Right lobe of liver (tissue), 6 donors: ENCODE data around the gene REPS1. TPM values are rescaled to one million over a fixed set of nuclear protein-coding genes. Genes with fewer than 3 reads are reported as not detected.
A peak's percentile ranks its signal among the peaks of the same experiment; 100 is the strongest.

Experiments
- ATAC-seq, 4 donors: fragments of 200-7000 bp; cut with Tn5 transposase; one replicate each; pipeline ENCODE4 v1.9.1; 2020; ENCODE audit warnings: mild to moderate bottlenecking in 4 of 4, moderate library complexity in 4 of 4
- DNase-seq, 3 donors: peaks; one replicate each; pipeline ENCODE4 v3.0.0-alpha.2; 2020
- H3K27ac ChIP-seq, 3 donors: fragments of 200-600 bp; one replicate each; pipeline ENCODE4 v1.8.0; 2022
- H3K27me3 ChIP-seq, 2 donors: fragments of 200-600 bp; one replicate each; pipeline ENCODE4 v1.8.0; 2022
- H3K36me3 ChIP-seq, 4 donors: fragments of 200-600 bp; sonication (generic) in 1 of 4; one replicate each; pipeline versions ENCODE4 v1.5.1 to v1.8.0; 2017 to 2022; ENCODE audit warnings: control low read depth in 1 of 4
- H3K4me1 ChIP-seq, 4 donors: fragments of 200-600 bp; sonication (generic) in 1 of 4; one replicate each; pipeline versions ENCODE4 v1.5.1 to v1.8.0; 2017 to 2022; ENCODE audit warnings: control low read depth in 1 of 4
- H3K4me3 ChIP-seq, 3 donors: fragments of 200-600 bp; one replicate each; pipeline ENCODE4 v1.8.0; 2022
- H3K9me3 ChIP-seq, 4 donors: fragments of 200-600 bp; sonication (generic) in 1 of 4; one replicate each; pipeline versions ENCODE4 v1.5.1 to v1.8.0; 2017 to 2022; ENCODE audit warnings: control low read depth in 1 of 4
- POLR2A ChIP-seq: fragments of 450-650 bp; IDR thresholded peaks from one replicate; pipeline ENCODE4 v1.6.1; 2017; ENCODE audit warnings: antibody characterized with exemption, mild to moderate bottlenecking
- WGBS: methylation state at CpG from one replicate; pipeline ENCODE4 v1.1.6; 2018; ENCODE audit warnings: low coverage, low lambda C conversion rate; ENCODE audit not compliant: insufficient coverage; ENCODE audit errors: missing lambda C conversion rate; 5-methylcytosine and 5-hydroxymethylcytosine counted together
- intact Hi-C, 2 donors: fragments of 100-400 bp; cut with DNase I; formaldehyde crosslinking; loops; one replicate each; pipeline versions ENCODE4 v1.11.2 to v1.14.1; 2022
- total RNA-seq, 6 experiments: library from RNA; depleted of rRNA in 2 of 6; stranded (reverse); fragments of >200 nt in 2 of 6; fragmentation: NEBNext Ultra II Directional in 3 of 6; extraction: Animal tissue kit (Norgen Biotek cat#: 25700) in 3 of 6; gene quantifications; one replicate each; pipeline versions ENCODE4 v1.1.0 to v1.2.4, GENCODE V29; 2016 to 2023
- TF ChIP-seq, protein P1 (sequence below), 4 donors: fragments of 200-600 bp in 3 of 4; fragments of 450-650 bp in 1 of 4; IDR thresholded peaks; one replicate each; pipeline versions ENCODE4 v1.5.1 to v1.8.0; 2016 to 2022; ENCODE audit warnings: antibody characterized with exemption in 4 of 4, mild to moderate bottlenecking in 2 of 4
- donor health status: DM: no; HTN: yes; CAD: no.
- donor health status: DM: no; HTN: no; CAD: no.
- donor health status: DM: no; HTN: no; CAD: no.
- donor health status: DM: no; HTN: yes; CAD: no.
- donor health status: DM: no; HTN: yes; CAD: no.

The REPS1 gene
- total RNA-seq, 6 experiments from 2014 or later = 17.0 to 68.0 (median 34.0) TPM

- TF ChIP-seq, protein P1, sequence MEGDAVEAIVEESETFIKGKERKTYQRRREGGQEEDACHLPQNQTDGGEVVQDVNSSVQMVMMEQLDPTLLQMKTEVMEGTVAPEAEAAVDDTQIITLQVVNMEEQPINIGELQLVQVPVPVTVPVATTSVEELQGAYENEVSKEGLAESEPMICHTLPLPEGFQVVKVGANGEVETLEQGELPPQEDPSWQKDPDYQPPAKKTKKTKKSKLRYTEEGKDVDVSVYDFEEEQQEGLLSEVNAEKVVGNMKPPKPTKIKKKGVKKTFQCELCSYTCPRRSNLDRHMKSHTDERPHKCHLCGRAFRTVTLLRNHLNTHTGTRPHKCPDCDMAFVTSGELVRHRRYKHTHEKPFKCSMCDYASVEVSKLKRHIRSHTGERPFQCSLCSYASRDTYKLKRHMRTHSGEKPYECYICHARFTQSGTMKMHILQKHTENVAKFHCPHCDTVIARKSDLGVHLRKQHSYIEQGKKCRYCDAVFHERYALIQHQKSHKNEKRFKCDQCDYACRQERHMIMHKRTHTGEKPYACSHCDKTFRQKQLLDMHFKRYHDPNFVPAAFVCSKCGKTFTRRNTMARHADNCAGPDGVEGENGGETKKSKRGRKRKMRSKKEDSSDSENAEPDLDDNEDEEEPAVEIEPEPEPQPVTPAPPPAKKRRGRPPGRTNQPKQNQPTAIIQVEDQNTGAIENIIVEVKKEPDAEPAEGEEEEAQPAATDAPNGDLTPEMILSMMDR (IDR thresholded peaks at IDR 0.05) = no peak
- TF ChIP-seq POLR2A = no peak
- DNase-seq (no peak), ATAC-seq (no peak)
- Histone ChIP-seq H3K36me3 (no peaks in the 10 kb centered on the region), H3K9me3 (no peaks in the 10 kb centered on the region), H3K4me1 (peaks cover 0 to 58% (median 16%) of the 10 kb centered on the region in 4 donors), H3K4me3 (peak overlapping the region; percentile 81 to 85 (median 83)), H3K27ac (peak overlapping the region in 2 of 3 donors; percentile 89 to 94), H3K27me3 (no peaks in the 10 kb centered on the region)
- 3% methylated on average over 3 of the region's 3 CpGs for WGBS
- intact Hi-C loops = loop anchor here (5.0 to 10.0 kb wide), 2 partner anchors 41 to 48 kb away; partner anchors contain the start of gene ABRACL (in 1 of the 2)
Observed at GRCh38 chr6:138986578-138986977, 1.5 kb downstream of the REPS1 start.

- 59% methylated on average over 2 of the region's 2 CpGs for WGBS
- intact Hi-C loops = loop anchor here in 1 of 2 donors (10.0 kb wide), 1 partner anchor 53 kb away; no protein-coding TSS in a partner anchor
- ATAC-seq (no peak), DNase-seq (no peak)
- Histone ChIP-seq H3K4me1 (peaks cover 0 to 39% (median 9%) of the 10 kb centered on the region in 4 donors), H3K9me3 (no peaks in the 10 kb centered on the region), H3K4me3 (no peak overlapping the region), H3K27me3 (no peaks in the 10 kb centered on the region), H3K27ac (no peak overlapping the region), H3K36me3 (no peaks in the 10 kb centered on the region)
- TF ChIP-seq, protein P1 (IDR thresholded peaks at IDR 0.05) = no peak
- no peak for TF ChIP-seq POLR2A
Observed at GRCh38 chr6:138981416-138981815, 6.6 kb downstream of the REPS1 start.

DNA sequence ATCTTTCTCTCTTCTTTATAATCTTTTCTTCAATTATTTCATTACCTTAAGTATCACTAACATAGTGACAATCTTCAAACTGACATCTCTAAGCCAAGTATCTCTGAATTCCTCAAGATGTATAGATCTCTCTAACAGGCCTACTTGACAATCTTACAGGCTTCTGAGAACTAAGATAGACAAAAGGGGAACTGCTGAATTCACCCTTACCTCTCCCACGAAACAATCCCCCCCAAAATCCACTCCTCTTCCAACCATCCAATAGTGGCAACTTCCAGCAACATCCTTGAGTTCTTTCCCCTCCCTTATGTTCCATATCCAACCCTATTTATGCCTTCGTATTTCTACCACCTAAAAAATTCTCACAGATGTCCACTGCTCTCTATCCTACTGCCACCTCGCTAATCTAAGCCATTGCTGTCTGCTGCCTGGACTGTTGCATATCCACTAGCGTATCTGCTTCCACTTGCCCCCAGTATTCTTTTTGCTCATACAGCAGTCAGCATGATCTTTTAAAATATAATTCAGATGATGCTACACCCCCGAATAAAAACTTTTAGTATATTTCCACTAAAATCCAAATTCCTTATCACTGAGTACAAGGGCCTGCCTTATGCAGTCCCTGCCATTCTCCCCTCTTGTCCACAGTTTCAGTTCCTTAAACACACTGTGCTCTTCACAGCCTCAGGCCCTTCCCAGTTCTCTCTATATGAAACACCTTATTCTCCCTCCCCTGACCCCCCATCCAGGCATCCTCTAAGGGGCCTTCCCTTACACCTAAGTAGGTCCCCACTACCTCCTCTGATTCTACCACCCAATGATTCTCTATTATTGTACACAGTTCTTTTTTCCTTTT lies 8.0 kb downstream of the REPS1 start:
- peak in 2 of 4 donors; percentile 43 to 44 for ATAC-seq
- TF ChIP-seq, protein P1 (IDR thresholded peaks at IDR 0.05) = no peak
- TF ChIP-seq POLR2A = no peak
- WGBS = 94% methylated on average over 5 of the region's 5 CpGs
- Histone ChIP-seq H3K27me3 (no peaks in the 10 kb centered on the region), H3K4me1 (peaks cover 0 to 26% (median 5%) of the 10 kb centered on the region in 4 donors), H3K4me3 (no peak overlapping the region), H3K9me3 (no peaks in the 10 kb centered on the region), H3K27ac (no peak overlapping the region), H3K36me3 (no peaks in the 10 kb centered on the region)
- intact Hi-C loops = loop anchor here (10.0 kb wide), 2 partner anchors 55 to 375 kb away; no protein-coding TSS in a partner anchor
- DNase-seq = no peak

DNA sequence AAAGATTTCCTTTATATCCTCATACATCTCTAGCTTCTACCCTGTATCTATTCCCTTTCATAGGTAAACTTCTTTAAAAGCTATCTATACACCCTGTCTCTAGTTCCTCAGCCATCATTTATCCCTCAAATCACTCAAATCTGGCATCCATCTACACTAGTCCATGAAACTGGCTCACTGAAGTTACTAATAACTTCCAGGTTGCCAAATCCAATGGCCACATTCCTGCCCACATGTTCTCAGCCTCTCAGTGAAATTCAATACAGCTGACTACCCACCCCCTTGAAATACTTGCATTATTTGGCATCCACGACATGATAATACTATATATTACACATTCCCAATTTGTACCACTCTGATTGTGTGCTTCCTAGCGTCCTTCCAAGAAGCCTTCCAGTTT lies 8.7 kb downstream of the REPS1 start:
- WGBS = 88% methylated on average over 2 of the region's 2 CpGs
- ATAC-seq (peak in 1 of 4 donors; percentile 15), DNase-seq (no peak)
- Histone ChIP-seq H3K36me3 (no peaks in the 10 kb centered on the region), H3K27ac (no peak overlapping the region), H3K9me3 (no peaks in the 10 kb centered on the region), H3K4me3 (no peak overlapping the region), H3K4me1 (peaks cover 0 to 19% (median 3%) of the 10 kb centered on the region in 4 donors), H3K27me3 (no peaks in the 10 kb centered on the region)
- intact Hi-C loops = loop anchor here in 1 of 2 donors (10.0 kb wide), 1 partner anchor 375 kb away; no protein-coding TSS in a partner anchor
- TF ChIP-seq, protein P1 (IDR thresholded peaks at IDR 0.05) = no peak
- TF ChIP-seq POLR2A = no peak
